ENCODE data around the gene MSH2. TPM values are rescaled to one million over a fixed set of nuclear protein-coding genes. Genes with fewer than 3 reads are reported as not detected.
A peak's percentile ranks its signal among the peaks of the same experiment; 100 is the strongest.

The MSH2 gene
- total RNA-seq = 10 to 100 TPM in 1 of 2 donors, 1 to 10 TPM in 1; 4.7 to 33.3 TPM
- 1 to 10 TPM; 1.6 to 2.9 TPM for polyA plus RNA-seq

DNA sequence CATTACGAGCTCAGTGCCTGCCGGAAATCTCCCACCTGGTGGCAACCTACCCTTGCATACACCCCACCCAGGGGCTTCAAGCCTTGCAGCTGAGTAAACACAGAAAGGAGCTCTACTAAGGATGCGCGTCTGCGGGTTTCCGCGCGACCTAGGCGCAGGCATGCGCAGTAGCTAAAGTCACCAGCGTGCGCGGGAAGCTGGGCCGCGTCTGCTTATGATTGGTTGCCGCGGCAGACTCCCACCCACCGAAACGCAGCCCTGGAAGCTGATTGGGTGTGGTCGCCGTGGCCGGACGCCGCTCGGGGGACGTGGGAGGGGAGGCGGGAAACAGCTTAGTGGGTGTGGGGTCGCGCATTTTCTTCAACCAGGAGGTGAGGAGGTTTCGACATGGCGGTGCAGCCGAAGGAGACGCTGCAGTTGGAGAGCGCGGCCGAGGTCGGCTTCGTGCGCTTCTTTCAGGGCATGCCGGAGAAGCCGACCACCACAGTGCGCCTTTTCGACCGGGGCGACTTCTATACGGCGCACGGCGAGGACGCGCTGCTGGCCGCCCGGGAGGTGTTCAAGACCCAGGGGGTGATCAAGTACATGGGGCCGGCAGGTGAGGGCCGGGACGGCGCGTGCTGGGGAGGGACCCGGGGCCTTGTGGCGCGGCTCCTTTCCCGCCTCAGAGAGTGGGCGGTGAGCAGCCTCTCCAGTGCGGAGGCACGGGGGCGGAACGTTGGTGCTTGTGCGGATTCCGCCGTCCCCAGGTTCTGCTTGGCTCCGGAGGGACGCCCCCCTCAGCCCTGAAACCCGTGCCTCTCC is at the start of gene MSH2:
Gene MSH2, plus strand, starts transcription at position 352 of the 804 bp plus-strand sequence. Its CDS starts 36 bp downstream, at position 388.
- H3K4me3 ChIP-seq (ENCODE audit: low read depth in 1 of 3, low read length in 3 of 3) = peak within 1 kb of the TSS; percentile 78 to 91 (median 83)
- H3K27me3 ChIP-seq (ENCODE audit: control insufficient read depth in 4 of 4, insufficient read depth in 4 of 4, low read length in 3 of 4) = no peaks in the 10 kb centered on the region
- under 1% methylated on average over 73 of the region's 73 CpGs for WGBS
- TF ChIP-seq TAF1 (conservative IDR thresholded peaks at IDR 0.05) (no peak), RAD21 (IDR thresholded peaks at IDR 0.05) (no peak), FOXA1 (IDR thresholded peaks at IDR 0.05) (no peak), RXRA (IDR thresholded peaks at IDR 0.05) (no peak), JUND (IDR thresholded peaks at IDR 0.05) (no peak), SP1 (IDR thresholded peaks at IDR 0.05) (peak; percentile 70), HNF4A (conservative IDR thresholded peaks at IDR 0.05) (no peak), FOXA2 (IDR thresholded peaks at IDR 0.05) (peak; percentile 52), EGR1 (IDR thresholded peaks at IDR 0.05; ENCODE audit: low read depth in 2 of 2) (peak in 1 of 2 donors; percentile 4), HNF4G (IDR thresholded peaks at IDR 0.05) (no peak), YY1 (IDR thresholded peaks at IDR 0.05) (peak; percentile 38), GABPA (IDR thresholded peaks at IDR 0.05 in 1 of 2, conservative IDR thresholded peaks at IDR 0.05 in 1 of 2) (peak in 1 of 2 donors; percentile 82)
- TF ChIP-seq, protein P1, sequence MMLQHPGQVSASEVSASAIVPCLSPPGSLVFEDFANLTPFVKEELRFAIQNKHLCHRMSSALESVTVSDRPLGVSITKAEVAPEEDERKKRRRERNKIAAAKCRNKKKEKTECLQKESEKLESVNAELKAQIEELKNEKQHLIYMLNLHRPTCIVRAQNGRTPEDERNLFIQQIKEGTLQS (IDR thresholded peaks at IDR 0.05) = no peak
- TF ChIP-seq, protein P2, sequence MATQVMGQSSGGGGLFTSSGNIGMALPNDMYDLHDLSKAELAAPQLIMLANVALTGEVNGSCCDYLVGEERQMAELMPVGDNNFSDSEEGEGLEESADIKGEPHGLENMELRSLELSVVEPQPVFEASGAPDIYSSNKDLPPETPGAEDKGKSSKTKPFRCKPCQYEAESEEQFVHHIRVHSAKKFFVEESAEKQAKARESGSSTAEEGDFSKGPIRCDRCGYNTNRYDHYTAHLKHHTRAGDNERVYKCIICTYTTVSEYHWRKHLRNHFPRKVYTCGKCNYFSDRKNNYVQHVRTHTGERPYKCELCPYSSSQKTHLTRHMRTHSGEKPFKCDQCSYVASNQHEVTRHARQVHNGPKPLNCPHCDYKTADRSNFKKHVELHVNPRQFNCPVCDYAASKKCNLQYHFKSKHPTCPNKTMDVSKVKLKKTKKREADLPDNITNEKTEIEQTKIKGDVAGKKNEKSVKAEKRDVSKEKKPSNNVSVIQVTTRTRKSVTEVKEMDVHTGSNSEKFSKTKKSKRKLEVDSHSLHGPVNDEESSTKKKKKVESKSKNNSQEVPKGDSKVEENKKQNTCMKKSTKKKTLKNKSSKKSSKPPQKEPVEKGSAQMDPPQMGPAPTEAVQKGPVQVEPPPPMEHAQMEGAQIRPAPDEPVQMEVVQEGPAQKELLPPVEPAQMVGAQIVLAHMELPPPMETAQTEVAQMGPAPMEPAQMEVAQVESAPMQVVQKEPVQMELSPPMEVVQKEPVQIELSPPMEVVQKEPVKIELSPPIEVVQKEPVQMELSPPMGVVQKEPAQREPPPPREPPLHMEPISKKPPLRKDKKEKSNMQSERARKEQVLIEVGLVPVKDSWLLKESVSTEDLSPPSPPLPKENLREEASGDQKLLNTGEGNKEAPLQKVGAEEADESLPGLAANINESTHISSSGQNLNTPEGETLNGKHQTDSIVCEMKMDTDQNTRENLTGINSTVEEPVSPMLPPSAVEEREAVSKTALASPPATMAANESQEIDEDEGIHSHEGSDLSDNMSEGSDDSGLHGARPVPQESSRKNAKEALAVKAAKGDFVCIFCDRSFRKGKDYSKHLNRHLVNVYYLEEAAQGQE (IDR thresholded peaks at IDR 0.05) = no peak
- TF ChIP-seq, protein P3, sequence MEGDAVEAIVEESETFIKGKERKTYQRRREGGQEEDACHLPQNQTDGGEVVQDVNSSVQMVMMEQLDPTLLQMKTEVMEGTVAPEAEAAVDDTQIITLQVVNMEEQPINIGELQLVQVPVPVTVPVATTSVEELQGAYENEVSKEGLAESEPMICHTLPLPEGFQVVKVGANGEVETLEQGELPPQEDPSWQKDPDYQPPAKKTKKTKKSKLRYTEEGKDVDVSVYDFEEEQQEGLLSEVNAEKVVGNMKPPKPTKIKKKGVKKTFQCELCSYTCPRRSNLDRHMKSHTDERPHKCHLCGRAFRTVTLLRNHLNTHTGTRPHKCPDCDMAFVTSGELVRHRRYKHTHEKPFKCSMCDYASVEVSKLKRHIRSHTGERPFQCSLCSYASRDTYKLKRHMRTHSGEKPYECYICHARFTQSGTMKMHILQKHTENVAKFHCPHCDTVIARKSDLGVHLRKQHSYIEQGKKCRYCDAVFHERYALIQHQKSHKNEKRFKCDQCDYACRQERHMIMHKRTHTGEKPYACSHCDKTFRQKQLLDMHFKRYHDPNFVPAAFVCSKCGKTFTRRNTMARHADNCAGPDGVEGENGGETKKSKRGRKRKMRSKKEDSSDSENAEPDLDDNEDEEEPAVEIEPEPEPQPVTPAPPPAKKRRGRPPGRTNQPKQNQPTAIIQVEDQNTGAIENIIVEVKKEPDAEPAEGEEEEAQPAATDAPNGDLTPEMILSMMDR (IDR thresholded peaks at IDR 0.05; ENCODE audit: low read depth, low read length, missing input control) = no peak
- TF ChIP-seq, protein P4, sequence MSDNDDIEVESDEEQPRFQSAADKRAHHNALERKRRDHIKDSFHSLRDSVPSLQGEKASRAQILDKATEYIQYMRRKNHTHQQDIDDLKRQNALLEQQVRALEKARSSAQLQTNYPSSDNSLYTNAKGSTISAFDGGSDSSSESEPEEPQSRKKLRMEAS (IDR thresholded peaks at IDR 0.05) = peak; percentile 53
- no peaks in the 10 kb centered on the region for H3K36me3 ChIP-seq (ENCODE audit: control insufficient read depth in 4 of 4, insufficient read depth in 3 of 4, low read depth in 1 of 4, low read length in 3 of 4)
- peak within 1 kb of the TSS; percentile 3 to 51 for H3K27ac ChIP-seq (ENCODE audit: low read depth in 1 of 2, low read length in 2 of 2)
- peak within 1 kb of the TSS; percentile 36 to 38 for H3K9ac ChIP-seq (ENCODE audit: low read depth in 1 of 2, low read length in 2 of 2)
- DNase-seq (ENCODE audit: low spot score) = peak; percentile 90
- H3K4me1 ChIP-seq (ENCODE audit: control insufficient read depth in 4 of 4, insufficient read depth in 4 of 4, low read length in 3 of 4) = peaks cover 2 to 18% (median 13%) of the 10 kb centered on the region in 4 donors
- no peaks in the 10 kb centered on the region for H3K9me3 ChIP-seq (ENCODE audit: control insufficient read depth in 4 of 4, low read length in 3 of 4)
